Measurements from ENCODE around the gene SEMA3C.

DNA sequence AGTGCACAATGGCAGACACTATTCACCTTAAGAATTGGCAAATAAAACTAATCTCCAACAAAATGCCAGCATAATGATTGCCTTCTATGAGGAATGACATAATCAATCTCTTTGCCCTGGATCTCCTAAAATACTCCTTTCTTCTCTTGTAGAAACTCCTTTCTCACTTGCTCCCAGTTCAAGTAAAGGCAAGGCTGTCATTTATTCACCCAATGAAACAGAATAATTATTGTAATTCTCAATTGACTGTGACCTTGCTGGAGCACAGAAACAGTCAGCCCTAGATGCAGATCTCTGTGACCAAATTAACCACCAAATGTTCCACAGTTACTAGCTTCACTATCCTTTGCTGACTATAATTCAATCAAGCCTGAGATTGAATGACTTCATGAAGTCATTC, 99.3 kb downstream of the SEMA3C start:
- TF ChIP-seq POLR2AphosphoS5 (IDR thresholded peaks at IDR 0.05) (no peak), POLR2A (IDR thresholded peaks at IDR 0.05; ENCODE audit: low read depth) (no peak), EP300 (IDR thresholded peaks at IDR 0.05) (no peak)
- TF ChIP-seq, protein P1, sequence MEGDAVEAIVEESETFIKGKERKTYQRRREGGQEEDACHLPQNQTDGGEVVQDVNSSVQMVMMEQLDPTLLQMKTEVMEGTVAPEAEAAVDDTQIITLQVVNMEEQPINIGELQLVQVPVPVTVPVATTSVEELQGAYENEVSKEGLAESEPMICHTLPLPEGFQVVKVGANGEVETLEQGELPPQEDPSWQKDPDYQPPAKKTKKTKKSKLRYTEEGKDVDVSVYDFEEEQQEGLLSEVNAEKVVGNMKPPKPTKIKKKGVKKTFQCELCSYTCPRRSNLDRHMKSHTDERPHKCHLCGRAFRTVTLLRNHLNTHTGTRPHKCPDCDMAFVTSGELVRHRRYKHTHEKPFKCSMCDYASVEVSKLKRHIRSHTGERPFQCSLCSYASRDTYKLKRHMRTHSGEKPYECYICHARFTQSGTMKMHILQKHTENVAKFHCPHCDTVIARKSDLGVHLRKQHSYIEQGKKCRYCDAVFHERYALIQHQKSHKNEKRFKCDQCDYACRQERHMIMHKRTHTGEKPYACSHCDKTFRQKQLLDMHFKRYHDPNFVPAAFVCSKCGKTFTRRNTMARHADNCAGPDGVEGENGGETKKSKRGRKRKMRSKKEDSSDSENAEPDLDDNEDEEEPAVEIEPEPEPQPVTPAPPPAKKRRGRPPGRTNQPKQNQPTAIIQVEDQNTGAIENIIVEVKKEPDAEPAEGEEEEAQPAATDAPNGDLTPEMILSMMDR (IDR thresholded peaks at IDR 0.05): no peak
